CD4-positive, alpha-beta T cell (primary cell): ENCODE results near the gene ZBTB22. TPM values are rescaled to one million over a fixed set of nuclear protein-coding genes. Genes with fewer than 3 reads are reported as not detected.

Source experiments
- ATAC-seq: fragments of 200-7000 bp; cut with Tn5 transposase; one replicate; pipeline ENCODE4 v1.10.0; 2022; ENCODE audit warnings: mild to moderate bottlenecking; ENCODE audit not compliant: poor library complexity
- CTCF ChIA-PET: fragments of 350-600 bp; sonication (Branson Sonifier 250); formaldehyde crosslinking; loops from one replicate; lab custom pipeline; 2021; ENCODE audit warnings: antibody characterized with exemption, inconsistent platforms; lab: Charles Lee
- POLR2A ChIA-PET: fragments of 350-600 bp; sonication (Branson Sonifier 250); formaldehyde crosslinking; loops from one replicate; lab custom pipeline; 2021; ENCODE audit warnings: antibody characterized with exemption, inconsistent platforms; lab: Charles Lee
- DNase-seq, 14 experiments: peaks; one replicate each; pipeline ENCODE4 v3.0.0-alpha.2; 2013 to 2020; ENCODE audit warnings: mixed read lengths in 2 of 14
- H3K27ac ChIP-seq, 2 donors: one replicate each; pipeline versions ENCODE4 v1.5.1 to v1.7.0; 2013; ENCODE audit warnings: low read length in 2 of 2, low read depth in 1 of 2, mild to moderate bottlenecking in 1 of 2
- H3K27me3 ChIP-seq, 2 experiments: 1 replicate in 1 of 2; 2 replicates in 1 of 2; pipeline versions ENCODE4 v1.6.1 to v1.7.0; 2013; ENCODE audit warnings: low read length in 2 of 2, control low read depth in 1 of 2, mild to moderate bottlenecking in 1 of 2, moderate library complexity in 1 of 2; ENCODE audit not compliant: insufficient read depth in 2 of 2, control insufficient read depth in 1 of 2
- H3K36me3 ChIP-seq: one replicate; pipeline ENCODE4 v1.6.1; 2013; ENCODE audit warnings: low read length, control low read depth; ENCODE audit not compliant: insufficient read depth
- H3K4me1 ChIP-seq: one replicate; pipeline ENCODE4 v1.6.1; 2013; ENCODE audit warnings: low read length, control low read depth; ENCODE audit not compliant: insufficient read depth
- H3K4me3 ChIP-seq: one replicate; pipeline ENCODE4 v1.5.1; 2013; ENCODE audit warnings: mild to moderate bottlenecking, low read length, moderate library complexity
- H3K9me3 ChIP-seq, 2 experiments: 1 replicate in 1 of 2; 2 replicates in 1 of 2; pipeline versions ENCODE4 v1.6.1 to v1.7.0; 2013; ENCODE audit warnings: low read length in 2 of 2, mild to moderate bottlenecking in 2 of 2, control low read depth in 1 of 2, moderate library complexity in 1 of 2; ENCODE audit not compliant: control insufficient read depth in 1 of 2, insufficient read depth in 1 of 2
- H3K27ac Mint-ChIP-seq: one replicate; pipeline ENCODE4 v1.8.0; 2020; ENCODE audit warnings: mixed read lengths
- H3K27me3 Mint-ChIP-seq: one replicate; pipeline ENCODE4 v1.8.0; 2021; ENCODE audit warnings: mixed read lengths
- H3K36me3 Mint-ChIP-seq: one replicate; pipeline ENCODE4 v1.8.0; 2021; ENCODE audit warnings: low read depth, mixed read lengths
- H3K4me1 Mint-ChIP-seq: one replicate; pipeline ENCODE4 v1.8.0; 2021; ENCODE audit warnings: low read depth, mixed read lengths
- H3K4me3 Mint-ChIP-seq: one replicate; pipeline ENCODE4 v1.8.0; 2020; ENCODE audit warnings: mild to moderate bottlenecking, mixed read lengths
- H3K9me3 Mint-ChIP-seq: one replicate; pipeline ENCODE4 v1.8.0; 2020; ENCODE audit warnings: mixed read lengths
- CTCF ChIP-seq: fragments of 200-600 bp; IDR thresholded peaks from one replicate; pipeline ENCODE4 v1.8.0; 2022; ENCODE audit warnings: antibody characterized with exemption, mild to moderate bottlenecking
- intact Hi-C, 2 experiments: fragments of 100-400 bp; cut with DNase I in 1 of 2; cut with micrococcal nuclease in 1 of 2; formaldehyde crosslinking; loops; one replicate each; pipeline versions ENCODE4 v1.15.1 to v1.9.0; 2023 to 2025; cut with DNase I, micrococcal nuclease
- total RNA-seq, 174 experiments: library from RNA in 2 of 174; stranded (reverse) in 2 of 174; gene quantifications; one replicate each; pipeline ENCODE4 v1.2.3 and lab custom pipeline; 2021 to 2026

The ZBTB22 gene
- total RNA-seq, 2 experiments from 2014 or later, result 11.6 to 13.6 TPM

GRCh38 chr6:33279971-33280511, 37.5 kb downstream of the ZBTB22 start:
- intact Hi-C loops, result loop anchor here in 1 of 2 experiments (5.0 to 10.0 kb wide), 4 partner anchors 32 to 505 kb away; partner anchors contain the start of genes LEMD2 and TAPBP
- no peaks in the 10 kb centered on the region for H3K9me3 Mint-ChIP-seq
- Histone ChIP-seq H3K4me3 (no peak overlapping the region), H3K9me3 (no peaks in the 10 kb centered on the region), H3K4me1 (peaks cover 56% of the 10 kb centered on the region), H3K27ac (peak overlapping the region in 1 of 2 donors; percentile 9), H3K36me3 (peaks cover 72% of the 10 kb centered on the region), H3K27me3 (no peaks in the 10 kb centered on the region)
- POLR2A ChIA-PET, result interaction anchor here (0.6 to 1.6 kb wide), 3 partner anchors 8 to 64 kb away, joined by 3 to 7 read pairs (median 3); partner anchors contain the start of genes RPS18 and VPS52
- ATAC-seq, result no peak
- H3K27ac Mint-ChIP-seq, result peak overlapping the region; percentile 58
- H3K36me3 Mint-ChIP-seq, result peaks cover 77% of the 10 kb centered on the region
- CTCF ChIA-PET, result interaction anchor here (0.9 kb wide), 1 partner anchor 33 kb away, joined by 3 read pairs; no protein-coding TSS in a partner anchor
- H3K4me1 Mint-ChIP-seq, result peaks cover 38% of the 10 kb centered on the region
- H3K4me3 Mint-ChIP-seq, result peak overlapping the region; percentile 25
- no peak for TF ChIP-seq CTCF
- no peaks in the 10 kb centered on the region for H3K27me3 Mint-ChIP-seq
- DNase-seq, result peak in 4 of 14 experiments; percentile 11 to 71 (median 37)

- peak overlapping the region in 1 of 2 donors; percentile 29 for H3K27ac ChIP-seq
- no peak overlapping the region for H3K27ac Mint-ChIP-seq
- peaks cover 79% of the 10 kb centered on the region for H3K36me3 Mint-ChIP-seq
- no peak for ATAC-seq
- no peaks in the 10 kb centered on the region for H3K9me3 ChIP-seq
- no peaks in the 10 kb centered on the region for H3K9me3 Mint-ChIP-seq
- no peaks in the 10 kb centered on the region for H3K27me3 ChIP-seq
- peak overlapping the region; percentile 93 for H3K4me3 Mint-ChIP-seq
- H3K27me3 Mint-ChIP-seq, result no peaks in the 10 kb centered on the region
- CTCF ChIA-PET, result no interaction called here
- H3K4me1 ChIP-seq, result peaks cover 64% of the 10 kb centered on the region
- DNase-seq, result peak in 1 of 14 experiments; percentile 27
- POLR2A ChIA-PET, result interaction anchor here (0.9 to 4.4 kb wide), 4 partner anchors 9 to 65 kb away, joined by 3 to 76 read pairs (median 57); partner anchors contain the start of genes PFDN6, RGL2 and WDR46
- TF ChIP-seq CTCF, result no peak
- H3K4me1 Mint-ChIP-seq, result peaks cover 46% of the 10 kb centered on the region
- H3K4me3 ChIP-seq, result no peak overlapping the region
- intact Hi-C loops, result loop anchor here in 1 of 2 experiments (5.0 to 10.0 kb wide), 4 partner anchors 33 to 506 kb away; partner anchors contain the start of genes LEMD2 and TAPBP
- peaks cover 72% of the 10 kb centered on the region for H3K36me3 ChIP-seq
Measured at GRCh38 chr6:33279257-33279695, 38.3 kb downstream of the ZBTB22 start.

GRCh38 chr6:33278810-33279209, 38.7 kb downstream of the ZBTB22 start:
- POLR2A ChIA-PET, result interaction anchor here (0.6 to 4.4 kb wide), 5 partner anchors 9 to 66 kb away, joined by 3 to 76 read pairs (median 38); partner anchors contain the start of genes PFDN6, RGL2 and WDR46
- peaks cover 49% of the 10 kb centered on the region for H3K4me1 Mint-ChIP-seq
- CTCF ChIA-PET, result interaction anchor here (2.8 kb wide), 1 partner anchor 20 kb away, joined by 22 read pairs; the partner anchor contains the start of gene RGL2

More at GRCh38 chr6:33278810-33279209, 38.7 kb downstream of the ZBTB22 start:
- intact Hi-C loops, result loop anchor here in 1 of 2 experiments (5.0 to 10.0 kb wide), 4 partner anchors 33 to 506 kb away; partner anchors contain the start of genes LEMD2 and TAPBP
- ATAC-seq, result no peak
- H3K4me1 ChIP-seq, result peaks cover 68% of the 10 kb centered on the region
- no peaks in the 10 kb centered on the region for H3K27me3 ChIP-seq
- H3K27ac Mint-ChIP-seq, result peak overlapping the region; percentile 97
- no peak for DNase-seq
- H3K36me3 ChIP-seq, result peaks cover 73% of the 10 kb centered on the region
- peaks cover 80% of the 10 kb centered on the region for H3K36me3 Mint-ChIP-seq
- no peaks in the 10 kb centered on the region for H3K9me3 Mint-ChIP-seq
- H3K27me3 Mint-ChIP-seq, result no peaks in the 10 kb centered on the region
- H3K9me3 ChIP-seq, result no peaks in the 10 kb centered on the region
- no peak overlapping the region for H3K4me3 ChIP-seq
- TF ChIP-seq CTCF, result no peak
- H3K27ac ChIP-seq, result peak overlapping the region in 1 of 2 donors; percentile 29
- H3K4me3 Mint-ChIP-seq, result peak overlapping the region; percentile 93
